ACHN (cell line): ENCODE measurements around the gene MAGEH1.
A peak's percentile ranks its signal among the peaks of the same experiment; 100 is the strongest.

Source experiments
- DNase-seq: peaks from one replicate; pipeline ENCODE4 v3.0.0-alpha.2; 2015
- in situ Hi-C: cut with HindIII; loops from 2 replicates; pipeline ENCODE4 v1.10.0; 2017; ENCODE audit warnings: low sequenced_read_pairs, low pct_ligation_motif_present, low pct_unique_long_range_greater_than_20kb

Gene MAGEH1

GRCh38 chrX:55488593-55489313, 36.8 kb downstream of the MAGEH1 start:
- DNase-seq, result peak; percentile 48
- in situ Hi-C loops, result no loop called here

DNA sequence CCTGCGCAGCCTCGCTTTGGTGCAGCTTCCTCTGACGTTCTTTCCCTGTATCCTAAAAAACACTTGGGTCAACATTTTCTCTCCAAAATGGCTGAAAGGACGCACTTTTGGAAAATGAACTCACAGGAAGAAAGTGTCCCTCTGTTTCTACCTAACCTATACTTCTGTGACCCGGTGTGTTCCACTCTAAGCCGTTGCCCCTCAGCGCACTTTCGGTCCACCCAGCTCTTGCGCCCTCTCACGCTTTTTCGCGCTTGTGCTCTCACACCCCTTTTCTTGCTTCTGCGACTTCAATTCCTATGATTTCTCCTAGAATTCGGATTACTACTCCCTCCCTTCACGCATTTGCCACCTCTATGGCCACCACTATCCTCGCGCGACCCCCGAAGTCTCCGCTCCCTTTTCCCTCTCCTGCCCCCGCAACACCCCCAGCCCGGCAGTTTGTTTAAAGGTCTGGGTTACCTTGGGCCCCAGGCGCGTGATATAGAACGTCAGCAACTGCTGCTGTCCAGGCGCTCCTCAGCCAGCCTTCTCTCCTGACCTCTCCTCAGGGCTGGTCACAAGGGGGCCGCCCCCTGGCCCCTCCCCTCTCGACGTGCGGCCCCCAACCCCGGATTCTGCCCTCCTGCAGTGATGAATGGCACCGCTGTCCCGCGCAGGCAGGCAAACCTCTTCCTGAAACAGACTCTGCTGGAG, 37.5 kb downstream of the MAGEH1 start, which contains the start of gene USP51:
Gene USP51, minus strand, starts transcription at position 535 of the 696 bp plus-strand sequence. CDS start 909 bp downstream, outside the sequence.
- in situ Hi-C loops, result no loop called here
- DNase-seq, result peak; percentile 10

DNA sequence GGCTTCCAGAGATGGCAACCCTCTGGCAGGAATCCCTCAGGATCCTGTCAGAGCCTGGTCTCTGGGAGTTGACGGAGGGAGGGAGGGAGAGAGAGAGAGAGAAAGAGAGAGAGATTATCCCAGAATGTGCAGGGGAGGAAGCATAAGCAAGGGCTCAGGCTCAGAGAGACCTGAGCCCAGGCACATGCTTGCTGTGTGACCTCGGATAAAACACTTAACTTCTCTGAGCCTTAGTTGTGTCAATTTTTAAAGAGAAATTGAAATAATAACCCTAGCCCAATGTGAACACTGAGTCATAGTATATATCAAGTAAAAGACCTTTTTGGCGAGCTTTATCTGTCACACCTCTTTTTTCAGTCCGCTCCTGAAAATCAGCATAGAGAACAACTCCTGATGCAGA, 38.2 kb downstream of the MAGEH1 start:
- no peak for DNase-seq
- in situ Hi-C loops, result no loop called here

- no peak for DNase-seq
- in situ Hi-C loops, result no loop called here
These were observed 39.0 kb downstream of the MAGEH1 start for GRCh38 chrX:55490974-55491373.
